T47D (cell line): ENCODE measurements around the gene RRP36.

Source experiments
- DNase-seq, 2 experiments: peaks; one replicate each; pipeline versions ENCODE4 v3.0.0 to v3.0.0-alpha.2; 2011 to 2012; ENCODE audit warnings: low read depth in 1 of 2, low spot score in 1 of 2
- JUND ChIP-seq: IDR thresholded peaks from 2 replicates; pipeline ENCODE4 v1.6.1; 2012; ENCODE audit warnings: low read depth
- in situ Hi-C: cut with HindIII; loops from 2 replicates; pipeline ENCODE4 v1.10.0; 2016; ENCODE audit warnings: low sequenced_read_pairs, low pct_unique_long_range_greater_than_20kb

RRP36 gene

DNA sequence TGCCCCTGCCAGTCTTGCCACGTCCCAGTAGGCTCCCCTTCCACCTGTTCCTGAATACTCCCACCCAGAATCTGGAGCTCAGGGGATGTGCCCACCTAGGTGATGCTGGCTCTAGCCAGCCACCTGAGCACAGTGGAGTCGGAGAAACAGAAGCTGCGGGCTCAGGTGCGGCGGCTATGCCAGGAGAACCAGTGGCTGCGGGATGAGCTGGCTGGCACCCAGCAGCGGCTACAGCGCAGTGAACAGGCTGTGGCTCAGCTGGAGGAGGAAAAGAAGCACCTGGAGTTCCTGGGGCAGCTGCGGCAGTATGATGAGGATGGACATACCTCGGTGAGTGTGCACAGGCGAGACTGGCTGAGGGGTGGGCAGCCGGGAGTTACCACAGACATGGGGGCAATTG is 41.4 kb downstream of the RRP36 start:
- in situ Hi-C loops, result no loop called here
- no peak for TF ChIP-seq JUND

GRCh38 chr6:43070028-43070632 is 48.7 kb downstream of the RRP36 start:
- in situ Hi-C loops, result no loop called here
- DNase-seq, result peak; percentile 66 to 75
- no peak for TF ChIP-seq JUND

More for the DNA sequence above, 41.4 kb downstream of the RRP36 start:
- DNase-seq, result no peak

DNA sequence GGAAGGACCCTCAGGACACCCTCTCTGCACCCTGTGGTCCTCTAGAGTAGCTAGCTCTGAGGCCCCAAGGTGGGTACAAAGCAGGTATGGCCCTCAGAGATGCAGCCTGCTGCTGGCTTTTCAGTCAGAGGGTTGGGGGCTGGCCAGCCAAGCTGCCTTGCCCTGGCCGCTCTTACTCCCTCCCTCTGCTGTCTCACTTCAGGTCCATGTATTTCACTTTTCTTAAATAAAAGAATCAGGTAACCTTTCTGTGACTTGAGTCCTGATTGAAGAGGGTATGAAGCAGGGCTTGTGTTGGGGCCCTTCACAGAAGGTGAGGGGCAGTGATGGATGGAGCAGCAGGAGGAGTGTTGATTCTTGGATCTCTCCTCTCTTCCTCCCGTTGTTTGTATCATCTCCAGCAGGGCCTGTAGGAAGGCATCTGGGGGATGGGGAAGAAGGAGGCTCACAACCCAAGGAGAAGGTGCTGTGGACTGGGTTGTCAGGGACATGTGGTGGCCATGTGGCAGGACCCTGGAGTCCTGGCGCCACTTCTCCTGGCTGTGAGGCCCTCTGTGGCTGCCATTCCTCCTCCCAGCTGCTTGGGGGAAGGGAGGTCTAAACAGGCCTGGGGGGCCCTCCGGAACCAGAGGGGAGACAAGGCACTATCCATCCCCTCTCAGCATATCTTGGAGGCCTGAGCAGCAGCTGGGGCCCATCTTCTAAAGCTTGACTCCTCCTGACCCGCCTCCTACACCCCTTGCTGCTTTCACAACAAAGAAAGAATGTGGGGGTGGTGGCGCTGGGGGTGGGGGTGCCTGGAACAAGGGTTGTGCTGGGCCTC is 53.6 kb downstream of the RRP36 start:
- no peak for DNase-seq
- in situ Hi-C loops, result no loop called here
- no peak for TF ChIP-seq JUND

GRCh38 chr6:43075670-43076463 is 54.4 kb downstream of the RRP36 start, which contains the start of gene PTK7:
Gene PTK7, plus strand, starts transcription at chr6:43076314. Its CDS starts 175 bp downstream, at chr6:43076489.
- peak in 1 of 2 experiments; percentile 70 for DNase-seq
- in situ Hi-C loops, result no loop called here
- TF ChIP-seq JUND, result no peak

DNA sequence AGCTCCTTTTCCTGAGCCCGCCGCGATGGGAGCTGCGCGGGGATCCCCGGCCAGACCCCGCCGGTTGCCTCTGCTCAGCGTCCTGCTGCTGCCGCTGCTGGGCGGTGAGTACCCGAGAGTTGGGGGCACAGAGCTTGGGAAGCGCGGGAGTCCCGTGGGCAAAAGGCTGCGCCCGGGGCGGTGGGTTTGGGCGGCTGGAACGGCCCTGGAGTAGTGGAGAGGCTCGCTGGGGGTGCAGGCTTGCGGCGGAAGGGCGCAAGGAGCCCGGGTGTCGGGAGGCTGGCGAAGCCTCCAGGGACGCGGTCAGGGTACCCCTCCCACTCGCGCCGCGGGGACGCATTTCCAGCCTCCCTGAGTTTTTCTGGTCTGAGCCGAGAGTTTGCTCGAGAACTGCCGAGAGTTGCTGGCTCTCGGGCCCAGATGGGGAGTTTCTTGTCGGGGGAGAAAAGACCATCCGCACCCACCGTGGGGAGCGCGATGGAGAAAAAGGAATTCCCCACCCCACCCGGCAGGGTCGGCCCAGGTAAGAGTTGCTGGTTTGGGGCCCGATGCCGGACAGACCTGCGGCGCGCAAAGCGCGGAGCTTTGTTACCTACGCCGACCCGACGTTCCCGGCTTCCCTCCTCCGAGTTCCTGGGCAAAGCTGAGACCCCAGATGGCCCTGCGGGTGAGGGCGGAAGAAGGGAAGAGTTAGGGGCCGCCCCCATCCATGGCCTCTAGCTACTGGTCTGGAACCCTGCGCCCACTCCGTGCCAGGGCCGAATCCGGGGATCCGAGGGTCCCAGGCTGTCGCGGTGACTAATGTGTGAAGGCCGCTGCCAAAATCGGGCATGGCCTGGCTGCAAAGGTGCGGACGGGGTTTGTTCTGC is 55.3 kb downstream of the RRP36 start:
- in situ Hi-C loops, result no loop called here
- TF ChIP-seq JUND, result no peak
- peak in 1 of 2 experiments; percentile 42 for DNase-seq

DNA sequence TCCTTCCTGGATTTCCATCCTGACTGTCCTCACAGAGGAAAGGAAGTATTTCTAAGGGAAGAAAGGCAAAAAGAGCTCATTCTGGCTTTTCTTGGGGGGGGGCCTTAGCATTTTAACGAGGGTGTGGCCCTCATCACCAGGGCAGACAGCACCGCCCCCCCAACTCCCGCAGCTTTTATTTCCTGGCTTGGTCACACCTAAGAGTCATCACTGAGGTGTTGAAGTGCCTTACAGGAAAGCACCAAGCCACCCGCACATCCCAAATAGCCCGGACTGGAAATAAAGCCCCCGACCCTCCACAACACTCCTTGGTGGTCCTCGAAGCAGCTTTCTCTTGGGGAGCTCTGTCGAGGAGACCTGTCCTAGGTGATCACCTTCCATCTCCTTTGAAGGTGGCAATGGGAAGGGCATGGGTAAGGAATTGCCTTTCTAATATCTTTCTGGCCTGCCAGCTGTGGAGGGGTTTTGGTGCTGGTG is 55.9 kb downstream of the RRP36 start:
- TF ChIP-seq JUND, result no peak
- no peak for DNase-seq
- in situ Hi-C loops, result no loop called here

GRCh38 chr6:43077981-43078511 is 56.6 kb downstream of the RRP36 start:
- TF ChIP-seq JUND, result no peak
- in situ Hi-C loops, result no loop called here
- no peak for DNase-seq

- in situ Hi-C loops, result no loop called here
- DNase-seq, result no peak
- no peak for TF ChIP-seq JUND
These were observed 57.3 kb downstream of the RRP36 start for GRCh38 chr6:43078691-43079090.
